Lung (tissue), 12 donors: ENCODE data around the gene AMDHD1. TPM values are rescaled to one million over a fixed set of nuclear protein-coding genes. Genes with fewer than 3 reads are reported as not detected.
"Not testable (repeated sequence)": the region's sequence is repeated elsewhere in the genome, so short reads cannot be mapped to it uniquely, and the experiment has no call there.

ENCODE experiments used
- ATAC-seq: fragments of 200-7000 bp; cut with Tn5 transposase; one replicate; pipeline ENCODE4 v1.9.1; 2020; ENCODE audit warnings: moderate number of reproducible peaks; ENCODE audit not compliant: insufficient read depth, low FRiP score
- DNase-seq, 3 donors: peaks; one replicate each; pipeline ENCODE4 v3.0.0-alpha.2; 2013 to 2017
- H3K27ac ChIP-seq, 2 donors: one replicate each; pipeline ENCODE4 v1.5.1; 2013; ENCODE audit warnings: mild to moderate bottlenecking in 2 of 2, moderate library complexity in 2 of 2, control low read depth in 1 of 2, inconsistent platforms in 1 of 2, low read depth in 1 of 2, low read length in 1 of 2
- H3K27me3 ChIP-seq, 3 donors: one replicate each; pipeline ENCODE4 v1.5.1; 2013; ENCODE audit warnings: low read length in 2 of 3; ENCODE audit not compliant: control insufficient read depth in 3 of 3, insufficient read depth in 3 of 3
- H3K36me3 ChIP-seq, 4 donors: one replicate each; pipeline ENCODE4 v1.5.1; 2013; ENCODE audit warnings: low read length in 4 of 4, mild to moderate bottlenecking in 1 of 4, moderate library complexity in 1 of 4; ENCODE audit not compliant: control insufficient read depth in 4 of 4, insufficient read depth in 4 of 4
- H3K4me1 ChIP-seq, 5 donors: one replicate each; pipeline ENCODE4 v1.5.1; 2013; ENCODE audit warnings: low read length in 5 of 5, mild to moderate bottlenecking in 2 of 5, moderate library complexity in 1 of 5; ENCODE audit not compliant: control insufficient read depth in 5 of 5, insufficient read depth in 5 of 5
- H3K4me3 ChIP-seq: one replicate; pipeline ENCODE4 v1.5.1; 2013; ENCODE audit warnings: mild to moderate bottlenecking, control low read depth, moderate library complexity
- H3K9ac ChIP-seq, 2 donors: one replicate each; pipeline ENCODE4 v1.5.1; 2013; ENCODE audit warnings: low read length in 2 of 2, control low read depth in 1 of 2; ENCODE audit not compliant: insufficient read depth in 1 of 2
- H3K9me3 ChIP-seq, 4 donors: one replicate each; pipeline ENCODE4 v1.5.1; 2013; ENCODE audit warnings: low read length in 3 of 4, mild to moderate bottlenecking in 1 of 4, moderate library complexity in 1 of 4; ENCODE audit not compliant: control insufficient read depth in 4 of 4, insufficient read depth in 3 of 4
- WGBS, 2 donors: extraction: QIAGEN DNeasy Blood & Tissue Kit; methylation state at CpG; one replicate each; pipeline ENCODE4 v1.1.7; 2013; 5-methylcytosine and 5-hydroxymethylcytosine counted together
- polyA plus RNA-seq, 2 donors: library from polyadenylated mRNA; stranded (reverse); fragments of 200-250 nt; gene quantifications; one replicate each; pipeline ENCODE4 v1.2.1, GENCODE V29; 2013
- total RNA-seq, 2 donors: library from RNA; depleted of rRNA in 1 of 2; stranded (reverse); fragments of >200 nt in 1 of 2; gene quantifications; one replicate each; pipeline ENCODE4 v1.2.1, GENCODE V29; 2014 to 2021
- TF ChIP-seq, protein P1 (sequence below): IDR thresholded peaks from 2 replicates; pipeline ENCODE4 v1.5.1; 2012; ENCODE audit warnings: mild to moderate bottlenecking; ENCODE audit errors: control extremely low read depth, extremely low read depth
- donor health status: control.
- donor health status: control.
- donor health status: Bipolar disorder and iron deficiency.
- donor health status: healthy.
- donor health status: DM: yes; HTN: yes; CAD: no.

Gene AMDHD1
- total and polyA plus RNA-seq, 4 donors: 0.51 to 1.9 (median 1.2) TPM

- Histone ChIP-seq H3K9me3 (peaks cover 0 to 2% (median 0%) of the 10 kb centered on the region in 4 donors), H3K36me3 (no peaks in the 10 kb centered on the region), H3K9ac (no peak overlapping the region), H3K4me3 (no peak overlapping the region), H3K27ac (no peak overlapping the region), H3K4me1 (no peaks in the 10 kb centered on the region), H3K27me3 (no peaks in the 10 kb centered on the region)
- TF ChIP-seq, protein P1, sequence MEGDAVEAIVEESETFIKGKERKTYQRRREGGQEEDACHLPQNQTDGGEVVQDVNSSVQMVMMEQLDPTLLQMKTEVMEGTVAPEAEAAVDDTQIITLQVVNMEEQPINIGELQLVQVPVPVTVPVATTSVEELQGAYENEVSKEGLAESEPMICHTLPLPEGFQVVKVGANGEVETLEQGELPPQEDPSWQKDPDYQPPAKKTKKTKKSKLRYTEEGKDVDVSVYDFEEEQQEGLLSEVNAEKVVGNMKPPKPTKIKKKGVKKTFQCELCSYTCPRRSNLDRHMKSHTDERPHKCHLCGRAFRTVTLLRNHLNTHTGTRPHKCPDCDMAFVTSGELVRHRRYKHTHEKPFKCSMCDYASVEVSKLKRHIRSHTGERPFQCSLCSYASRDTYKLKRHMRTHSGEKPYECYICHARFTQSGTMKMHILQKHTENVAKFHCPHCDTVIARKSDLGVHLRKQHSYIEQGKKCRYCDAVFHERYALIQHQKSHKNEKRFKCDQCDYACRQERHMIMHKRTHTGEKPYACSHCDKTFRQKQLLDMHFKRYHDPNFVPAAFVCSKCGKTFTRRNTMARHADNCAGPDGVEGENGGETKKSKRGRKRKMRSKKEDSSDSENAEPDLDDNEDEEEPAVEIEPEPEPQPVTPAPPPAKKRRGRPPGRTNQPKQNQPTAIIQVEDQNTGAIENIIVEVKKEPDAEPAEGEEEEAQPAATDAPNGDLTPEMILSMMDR: no peak
- ATAC-seq (no peak), DNase-seq (no peak)
- WGBS, 2 donors: 77 to 82% methylated on average over 2 of the region's 2 CpGs
These were observed 20.0 kb downstream of the AMDHD1 start for GRCh38 chr12:95963096-95963495.

DNA sequence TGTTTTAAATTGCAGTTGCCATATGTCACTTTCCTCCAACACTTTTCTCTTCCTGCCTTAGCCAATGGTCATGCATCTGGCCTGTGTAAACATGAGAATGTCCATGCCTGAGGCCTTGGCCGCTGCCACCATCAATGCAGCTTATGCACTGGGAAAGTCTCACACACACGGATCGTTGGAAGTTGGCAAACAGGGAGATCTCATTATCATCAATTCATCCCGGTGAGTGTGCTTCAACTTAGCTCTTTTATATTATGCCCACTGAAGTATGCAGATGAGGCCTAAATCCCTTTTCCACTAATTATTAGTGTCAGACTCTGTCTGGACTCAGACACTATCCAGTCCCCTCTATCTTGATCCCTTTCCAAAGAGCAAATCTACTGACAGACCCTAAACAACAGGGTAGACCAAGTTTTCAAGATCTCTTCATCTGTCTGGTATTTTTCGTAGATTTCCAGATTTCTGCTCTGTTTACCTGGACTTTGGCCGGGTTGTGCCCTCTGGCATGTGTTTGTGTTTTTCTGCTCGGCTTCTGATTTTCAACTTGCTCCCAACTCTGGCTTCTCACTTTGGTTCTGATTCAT, 23.2 kb downstream of the AMDHD1 start:
- DNase-seq: peak in 1 of 3 donors; percentile 7
- H3K9me3 ChIP-seq: peaks cover 0 to 2% (median 0%) of the 10 kb centered on the region in 4 donors
- H3K9ac ChIP-seq: no peak overlapping the region
- TF ChIP-seq, protein P1: no peak
- no peaks in the 10 kb centered on the region for H3K36me3 ChIP-seq
- no peaks in the 10 kb centered on the region for H3K4me1 ChIP-seq
- H3K27ac ChIP-seq: no peak overlapping the region
- 73 to 89% methylated on average over 7 of the region's 7 CpGs for WGBS, 2 donors
- no peak overlapping the region for H3K4me3 ChIP-seq
- no peaks in the 10 kb centered on the region for H3K27me3 ChIP-seq
- no peak for ATAC-seq

GRCh38 chr12:95967301-95967700, 24.2 kb downstream of the AMDHD1 start:
- Histone ChIP-seq H3K4me1 (no peaks in the 10 kb centered on the region), H3K9ac (no peak overlapping the region), H3K4me3 (no peak overlapping the region), H3K36me3 (no peaks in the 10 kb centered on the region), H3K9me3 (peaks cover 0 to 2% (median 0%) of the 10 kb centered on the region in 4 donors), H3K27me3 (no peaks in the 10 kb centered on the region), H3K27ac (no peak overlapping the region)
- ATAC-seq: no peak
- WGBS, 2 donors: 96 to 98% methylated on average over 2 of the region's 2 CpGs
- TF ChIP-seq, protein P1: no peak
- DNase-seq: no peak

DNA sequence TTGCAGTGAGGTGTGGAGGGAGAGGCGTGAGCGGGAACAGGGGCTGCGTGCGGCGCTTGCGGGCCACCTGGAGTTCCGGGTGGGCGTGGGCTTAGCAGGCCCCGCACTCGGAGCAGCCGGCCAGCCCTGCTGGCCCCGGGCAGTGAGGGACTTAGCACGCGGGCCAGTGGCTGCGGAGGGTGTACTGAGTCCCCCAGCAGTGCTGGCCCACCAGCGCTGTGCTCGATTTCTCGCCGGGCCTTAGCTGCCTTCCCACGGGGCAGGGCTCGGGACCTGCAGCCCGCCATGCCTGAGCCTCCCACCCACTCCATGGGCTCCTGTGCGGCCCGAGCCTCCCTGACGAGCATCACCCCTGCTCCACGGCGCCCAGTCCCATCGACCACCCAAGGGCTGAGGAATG, 26.0 kb downstream of the AMDHD1 start:
- not testable (repeated sequence) for H3K4me1 ChIP-seq, H3K9ac ChIP-seq, H3K27ac ChIP-seq, H3K27me3 ChIP-seq, H3K36me3 ChIP-seq, H3K4me3 ChIP-seq, ATAC-seq, DNase-seq, H3K9me3 ChIP-seq
- WGBS, 2 donors: 95 to 98% methylated on average over 22 to 28 of the region's 28 CpGs
